Right atrium auricular region (tissue), 2 donors: ENCODE data around the gene STARD7. TPM values are rescaled to one million over a fixed set of nuclear protein-coding genes. Genes with fewer than 3 reads are reported as not detected.

Experiments used
- DNase-seq: peaks from one replicate; pipeline ENCODE4 v3.0.0-alpha.2; 2019; ENCODE audit warnings: low spot score
- H3K27ac ChIP-seq, 2 donors: fragments of 200-600 bp; sonication (generic); 1 replicate in 1 of 2; 2 replicates in 1 of 2; pipeline ENCODE4 v1.5.1; 2016 to 2019
- H3K27me3 ChIP-seq, 2 donors: fragments of 200-600 bp; sonication (generic); one replicate each; pipeline versions ENCODE4 v1.5.1 to v1.6.0; 2017 to 2019
- H3K36me3 ChIP-seq: fragments of 200-600 bp; sonication (generic); one replicate; pipeline ENCODE4 v1.5.1; 2016
- H3K4me1 ChIP-seq, 2 donors: fragments of 200-600 bp; sonication (generic); one replicate each; pipeline versions ENCODE4 v1.5.1 to v1.6.0; 2017 to 2019
- H3K4me3 ChIP-seq, 2 donors: fragments of 200-600 bp; sonication (generic); 1 replicate in 1 of 2; 2 replicates in 1 of 2; pipeline ENCODE4 v1.5.1; 2017 to 2019; ENCODE audit warnings: mild to moderate bottlenecking in 1 of 2, moderate library complexity in 1 of 2
- H3K9me3 ChIP-seq, 2 donors: fragments of 200-600 bp; sonication (generic); one replicate each; pipeline ENCODE4 v1.5.1; 2019
- CTCF ChIP-seq, 2 donors: fragments of 200-600 bp; sonication (generic); IDR thresholded peaks; one replicate each; pipeline ENCODE4 v1.5.1; 2019; ENCODE audit warnings: antibody characterized with exemption in 2 of 2
- total RNA-seq, 2 donors: library from RNA; depleted of rRNA; stranded (reverse); fragments of >200 nt; gene quantifications; one replicate each; pipeline ENCODE4 v1.1.0, GENCODE V29; 2016

Gene STARD7
- total RNA-seq, 2 donors from 2014 or later: 128 to 163 TPM

- peak overlapping the region; percentile 15 to 68 for H3K27ac ChIP-seq
- TF ChIP-seq CTCF (IDR thresholded peaks at IDR 0.05): no peak
- no peaks in the 10 kb centered on the region for H3K36me3 ChIP-seq
- DNase-seq: no peak
- H3K27me3 ChIP-seq: no peaks in the 10 kb centered on the region
- peak overlapping the region in 1 of 2 donors; percentile 55 for H3K4me3 ChIP-seq
- no peaks in the 10 kb centered on the region for H3K9me3 ChIP-seq
- H3K4me1 ChIP-seq: peaks cover 0 to 47% of the 10 kb centered on the region in 2 donors
These were observed 62.8 kb downstream of the STARD7 start for GRCh38 chr2:96145848-96146152.

GRCh38 chr2:96145036-96145847, 63.4 kb downstream of the STARD7 start, which contains the start of gene DUSP2:
Gene DUSP2 (minus strand): TSS chr2:96145440. CDS start chr2:96145354, 86 bp downstream.
- Histone ChIP-seq H3K27ac (peak within 1 kb of the TSS; percentile 15 to 68), H3K27me3 (no peaks in the 10 kb centered on the region), H3K4me3 (peak within 1 kb of the TSS; percentile 40 to 55), H3K9me3 (no peaks in the 10 kb centered on the region), H3K36me3 (no peaks in the 10 kb centered on the region), H3K4me1 (peaks cover 0 to 47% of the 10 kb centered on the region in 2 donors)
- TF ChIP-seq CTCF (IDR thresholded peaks at IDR 0.05): no peak
- DNase-seq: peak; percentile 78

GRCh38 chr2:96144481-96145035, 64.1 kb downstream of the STARD7 start:
- TF ChIP-seq CTCF (IDR thresholded peaks at IDR 0.05): no peak
- Histone ChIP-seq H3K9me3 (no peaks in the 10 kb centered on the region), H3K36me3 (no peaks in the 10 kb centered on the region), H3K27ac (peak overlapping the region in 1 of 2 donors; percentile 68), H3K27me3 (no peaks in the 10 kb centered on the region), H3K4me1 (peaks cover 0 to 47% of the 10 kb centered on the region in 2 donors), H3K4me3 (peak overlapping the region; percentile 40 to 55)
- DNase-seq: no peak

GRCh38 chr2:96143848-96144480, 64.7 kb downstream of the STARD7 start:
- no peak for DNase-seq
- peak overlapping the region in 1 of 2 donors; percentile 55 for H3K4me3 ChIP-seq
- H3K4me1 ChIP-seq: peaks cover 0 to 47% of the 10 kb centered on the region in 2 donors
- no peak for TF ChIP-seq CTCF (IDR thresholded peaks at IDR 0.05)
- H3K27ac ChIP-seq: no peak overlapping the region
- no peaks in the 10 kb centered on the region for H3K9me3 ChIP-seq
- no peaks in the 10 kb centered on the region for H3K36me3 ChIP-seq
- H3K27me3 ChIP-seq: no peaks in the 10 kb centered on the region

GRCh38 chr2:96143231-96143847, 65.3 kb downstream of the STARD7 start:
- no peak for TF ChIP-seq CTCF (IDR thresholded peaks at IDR 0.05)
- DNase-seq: no peak
- Histone ChIP-seq H3K27me3 (no peaks in the 10 kb centered on the region), H3K4me3 (no peak overlapping the region), H3K9me3 (no peaks in the 10 kb centered on the region), H3K4me1 (peaks cover 0 to 46% of the 10 kb centered on the region in 2 donors), H3K36me3 (no peaks in the 10 kb centered on the region), H3K27ac (no peak overlapping the region)
